Neural cell (in vitro differentiated cells): ENCODE measurements around the gene AQP2. TPM values are rescaled to one million over a fixed set of nuclear protein-coding genes. Genes with fewer than 3 reads are reported as not detected.

ENCODE experiments used
- H2AFZ ChIP-seq: fragments of 200-600, 300-800 bp; sonication (generic), shearing (Covaris generic); 2 replicates; pipeline ENCODE4 v1.6.0; 2014; ENCODE audit warnings: low read depth, mild to moderate bottlenecking, antibody characterized with exemption, low read length, moderate library complexity
- H3F3A ChIP-seq: fragments of 200-600 bp; shearing (Covaris generic); 2 replicates; pipeline ENCODE4 v1.6.1; 2016; ENCODE audit warnings: mild to moderate bottlenecking, moderate library complexity, mixed read lengths, antibody characterized with exemption, low read length; ENCODE audit not compliant: insufficient read depth, poor library complexity, severe bottlenecking
- H3K27ac ChIP-seq: fragments of 200-600, 300-800 bp; sonication (generic), shearing (Covaris generic); 2 replicates; pipeline ENCODE4 v1.5.1; 2014; ENCODE audit warnings: mild to moderate bottlenecking, low read length, moderate library complexity
- H3K27me3 ChIP-seq: fragments of 300-800, 200-600 bp; sonication (generic), shearing (Covaris generic); 2 replicates; pipeline ENCODE4 v1.6.0; 2014; ENCODE audit warnings: mild to moderate bottlenecking, low read depth, low read length, moderate library complexity; ENCODE audit not compliant: insufficient read depth
- H3K36me3 ChIP-seq: fragments of 300-800, 200-600 bp; sonication (generic), shearing (Covaris generic); 2 replicates; pipeline ENCODE4 v1.5.1; 2014; ENCODE audit warnings: mild to moderate bottlenecking, antibody characterized with exemption, low read length, moderate library complexity; ENCODE audit not compliant: insufficient read depth
- H3K4me2 ChIP-seq: fragments of 300-800, 200-600 bp; sonication (generic), shearing (Covaris generic); 2 replicates; pipeline ENCODE4 v1.6.0; 2014; ENCODE audit warnings: mild to moderate bottlenecking, low read length
- H3K4me3 ChIP-seq: fragments of 300-800, 200-600 bp; sonication (generic), shearing (Covaris generic); 2 replicates; pipeline ENCODE4 v1.5.1; 2014; ENCODE audit warnings: mild to moderate bottlenecking, low read length, moderate library complexity
- H3K79me2 ChIP-seq: fragments of 200-600 bp; shearing (Covaris generic); replicated peaks from 2 replicates; pipeline ENCODE4 v1.6.0; 2014; ENCODE audit warnings: mild to moderate bottlenecking, low read length, moderate library complexity; ENCODE audit not compliant: insufficient read depth
- H3K9ac ChIP-seq: fragments of 300-800, 200-600 bp; sonication (generic), shearing (Covaris generic); 2 replicates; pipeline ENCODE4 v1.6.1; 2016; ENCODE audit warnings: mild to moderate bottlenecking, low read length, mixed read lengths
- H3K9me2 ChIP-seq: fragments of 200-600 bp; shearing (Covaris generic); 2 replicates; pipeline ENCODE4 v1.6.1; 2016; ENCODE audit warnings: mild to moderate bottlenecking, low read length, mixed read lengths; ENCODE audit not compliant: insufficient read depth
- H3K9me3 ChIP-seq: fragments of 200-600, 300-800 bp; sonication (generic), shearing (Covaris generic); 2 replicates; pipeline ENCODE4 v1.6.1; 2016; ENCODE audit warnings: mild to moderate bottlenecking, mixed run types, low read length, moderate library complexity, mixed read lengths
- H4K20me1 ChIP-seq: fragments of 200-600 bp; shearing (Covaris generic); 2 replicates; pipeline ENCODE4 v1.6.1; 2016; ENCODE audit warnings: mild to moderate bottlenecking, mixed run types; ENCODE audit not compliant: insufficient read depth
- EP300 ChIP-seq: fragments of 450-650 bp; conservative IDR thresholded peaks from 2 replicates; pipeline ENCODE4 v1.6.1; 2014; ENCODE audit warnings: antibody characterized with exemption, mild to moderate bottlenecking, moderate library complexity; ENCODE audit not compliant: poor library complexity, severe bottlenecking
- EZH2 ChIP-seq: fragments of 200-600, 300-800 bp; shearing (Covaris generic), sonication (generic); IDR thresholded peaks from 2 replicates; pipeline ENCODE4 v1.6.1; 2014; ENCODE audit warnings: antibody characterized with exemption, low read length, borderline replicate concordance, mild to moderate bottlenecking; ENCODE audit not compliant: insufficient read depth, poor library complexity, severe bottlenecking
- MXI1 ChIP-seq: fragments of 450-650 bp; conservative IDR thresholded peaks from 2 replicates; pipeline ENCODE4 v1.6.1; 2014; ENCODE audit warnings: antibody characterized with exemption, mild to moderate bottlenecking; ENCODE audit not compliant: poor library complexity, severe bottlenecking
- POLR2AphosphoS5 ChIP-seq: IDR thresholded peaks from 2 replicates; pipeline ENCODE4 v1.6.1; 2012
- RAD21 ChIP-seq: fragments of 450-650 bp; conservative IDR thresholded peaks from 2 replicates; pipeline ENCODE4 v1.6.1; 2014; ENCODE audit warnings: antibody characterized with exemption, mild to moderate bottlenecking, moderate library complexity
- SMC3 ChIP-seq: fragments of 450-650 bp; conservative IDR thresholded peaks from 2 replicates; pipeline ENCODE4 v1.6.1; 2014; ENCODE audit warnings: antibody characterized with exemption, mild to moderate bottlenecking, moderate library complexity; ENCODE audit not compliant: poor library complexity
- TAF1 ChIP-seq: IDR thresholded peaks from 2 replicates; pipeline ENCODE4 v1.6.1; 2012; ENCODE audit warnings: low read depth
- polyA plus RNA-seq: library from polyadenylated mRNA; depleted of rRNA; stranded (reverse); fragments of >200 nt; gene quantifications from 2 replicates; pipeline ENCODE4 v1.2.3, GENCODE V29; 2014
- TF ChIP-seq, protein P1 (sequence below): IDR thresholded peaks from 2 replicates; pipeline ENCODE4 v1.6.1; 2012; ENCODE audit warnings: borderline replicate concordance
- TF ChIP-seq, protein P2 (sequence below): fragments of 450-650 bp; IDR thresholded peaks from 2 replicates; pipeline ENCODE4 v1.5.1; 2014; ENCODE audit warnings: antibody characterized with exemption, mild to moderate bottlenecking, moderate library complexity; ENCODE audit not compliant: poor library complexity, severe bottlenecking

Gene AQP2
- polyA plus RNA-seq, 1 donor from 2014 or later = not detected

- H3K9ac ChIP-seq = no peak overlapping the region
- H3K27me3 ChIP-seq = no peaks in the 10 kb centered on the region
- TF ChIP-seq RAD21 (no peak), TAF1 (no peak), MXI1 (no peak), EZH2 (no peak)
- TF ChIP-seq, protein P1, sequence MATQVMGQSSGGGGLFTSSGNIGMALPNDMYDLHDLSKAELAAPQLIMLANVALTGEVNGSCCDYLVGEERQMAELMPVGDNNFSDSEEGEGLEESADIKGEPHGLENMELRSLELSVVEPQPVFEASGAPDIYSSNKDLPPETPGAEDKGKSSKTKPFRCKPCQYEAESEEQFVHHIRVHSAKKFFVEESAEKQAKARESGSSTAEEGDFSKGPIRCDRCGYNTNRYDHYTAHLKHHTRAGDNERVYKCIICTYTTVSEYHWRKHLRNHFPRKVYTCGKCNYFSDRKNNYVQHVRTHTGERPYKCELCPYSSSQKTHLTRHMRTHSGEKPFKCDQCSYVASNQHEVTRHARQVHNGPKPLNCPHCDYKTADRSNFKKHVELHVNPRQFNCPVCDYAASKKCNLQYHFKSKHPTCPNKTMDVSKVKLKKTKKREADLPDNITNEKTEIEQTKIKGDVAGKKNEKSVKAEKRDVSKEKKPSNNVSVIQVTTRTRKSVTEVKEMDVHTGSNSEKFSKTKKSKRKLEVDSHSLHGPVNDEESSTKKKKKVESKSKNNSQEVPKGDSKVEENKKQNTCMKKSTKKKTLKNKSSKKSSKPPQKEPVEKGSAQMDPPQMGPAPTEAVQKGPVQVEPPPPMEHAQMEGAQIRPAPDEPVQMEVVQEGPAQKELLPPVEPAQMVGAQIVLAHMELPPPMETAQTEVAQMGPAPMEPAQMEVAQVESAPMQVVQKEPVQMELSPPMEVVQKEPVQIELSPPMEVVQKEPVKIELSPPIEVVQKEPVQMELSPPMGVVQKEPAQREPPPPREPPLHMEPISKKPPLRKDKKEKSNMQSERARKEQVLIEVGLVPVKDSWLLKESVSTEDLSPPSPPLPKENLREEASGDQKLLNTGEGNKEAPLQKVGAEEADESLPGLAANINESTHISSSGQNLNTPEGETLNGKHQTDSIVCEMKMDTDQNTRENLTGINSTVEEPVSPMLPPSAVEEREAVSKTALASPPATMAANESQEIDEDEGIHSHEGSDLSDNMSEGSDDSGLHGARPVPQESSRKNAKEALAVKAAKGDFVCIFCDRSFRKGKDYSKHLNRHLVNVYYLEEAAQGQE = no peak
- TF ChIP-seq, protein P2, sequence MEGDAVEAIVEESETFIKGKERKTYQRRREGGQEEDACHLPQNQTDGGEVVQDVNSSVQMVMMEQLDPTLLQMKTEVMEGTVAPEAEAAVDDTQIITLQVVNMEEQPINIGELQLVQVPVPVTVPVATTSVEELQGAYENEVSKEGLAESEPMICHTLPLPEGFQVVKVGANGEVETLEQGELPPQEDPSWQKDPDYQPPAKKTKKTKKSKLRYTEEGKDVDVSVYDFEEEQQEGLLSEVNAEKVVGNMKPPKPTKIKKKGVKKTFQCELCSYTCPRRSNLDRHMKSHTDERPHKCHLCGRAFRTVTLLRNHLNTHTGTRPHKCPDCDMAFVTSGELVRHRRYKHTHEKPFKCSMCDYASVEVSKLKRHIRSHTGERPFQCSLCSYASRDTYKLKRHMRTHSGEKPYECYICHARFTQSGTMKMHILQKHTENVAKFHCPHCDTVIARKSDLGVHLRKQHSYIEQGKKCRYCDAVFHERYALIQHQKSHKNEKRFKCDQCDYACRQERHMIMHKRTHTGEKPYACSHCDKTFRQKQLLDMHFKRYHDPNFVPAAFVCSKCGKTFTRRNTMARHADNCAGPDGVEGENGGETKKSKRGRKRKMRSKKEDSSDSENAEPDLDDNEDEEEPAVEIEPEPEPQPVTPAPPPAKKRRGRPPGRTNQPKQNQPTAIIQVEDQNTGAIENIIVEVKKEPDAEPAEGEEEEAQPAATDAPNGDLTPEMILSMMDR = no peak
- no peaks in the 10 kb centered on the region for H3F3A ChIP-seq
- H2AFZ ChIP-seq = no peak overlapping the region
- H3K9me3 ChIP-seq = no peaks in the 10 kb centered on the region
- H3K27ac ChIP-seq = no peak overlapping the region
- no peaks in the 10 kb centered on the region for H3K79me2 ChIP-seq
- H3K9me2 ChIP-seq = no peaks in the 10 kb centered on the region
- no peaks in the 10 kb centered on the region for H4K20me1 ChIP-seq
- H3K4me3 ChIP-seq = no peak overlapping the region
- no peak overlapping the region for H3K4me2 ChIP-seq
- H3K36me3 ChIP-seq = no peaks in the 10 kb centered on the region
Measured at GRCh38 chr12:49946497-49946896, 4.0 kb upstream of the AQP2 start.

DNA sequence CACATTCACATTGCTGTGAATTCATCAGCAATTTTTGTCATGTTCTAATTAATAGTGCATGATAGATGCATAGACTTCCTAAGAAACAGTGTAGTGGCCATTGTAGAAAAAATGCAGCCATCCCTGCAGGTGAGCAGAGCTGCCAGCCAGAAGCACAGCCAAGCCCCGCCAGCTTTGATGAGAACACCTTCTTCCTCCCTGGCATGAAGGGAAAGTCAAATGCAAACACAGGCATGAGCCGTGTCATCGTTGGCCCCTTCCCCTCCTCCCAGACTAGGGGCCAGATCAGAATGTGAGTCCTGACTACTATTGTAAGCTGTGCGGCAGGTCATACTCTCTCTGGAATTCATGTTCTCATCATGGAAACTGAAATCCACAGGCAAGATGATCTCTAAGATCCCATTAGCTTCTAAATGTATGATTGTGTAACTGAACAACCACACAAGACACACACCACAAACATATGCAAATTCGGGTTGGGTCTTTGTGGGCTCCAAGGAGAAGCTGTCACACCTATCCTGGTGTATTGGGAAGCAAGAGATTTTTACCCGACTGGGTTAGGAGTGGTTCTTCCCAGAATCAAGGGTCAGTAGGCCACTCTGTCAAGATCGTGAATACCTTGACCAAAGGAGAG is 2.8 kb upstream of the AQP2 start:
- Histone ChIP-seq H3K9me2 (no peaks in the 10 kb centered on the region), H3K36me3 (no peaks in the 10 kb centered on the region), H3K4me2 (no peak overlapping the region), H3F3A (no peaks in the 10 kb centered on the region), H3K27me3 (no peaks in the 10 kb centered on the region), H4K20me1 (no peaks in the 10 kb centered on the region), H3K79me2 (no peaks in the 10 kb centered on the region), H3K4me3 (no peak overlapping the region), H3K9ac (no peak overlapping the region), H3K9me3 (no peaks in the 10 kb centered on the region), H3K27ac (no peak overlapping the region), H2AFZ (no peak overlapping the region)
- TF ChIP-seq EP300 = no peak
- no peak for TF ChIP-seq EZH2
- TF ChIP-seq MXI1 = no peak
- TF ChIP-seq POLR2AphosphoS5 = no peak
- TF ChIP-seq SMC3 = no peak
- no peak for TF ChIP-seq TAF1
- no peak for TF ChIP-seq RAD21
- TF ChIP-seq, protein P1 = no peak
- TF ChIP-seq, protein P2 = no peak
